OCI-M1 (cell line): ENCODE results near the gene GMDS.
A peak's percentile ranks its signal among the peaks of the same experiment; 100 is the strongest.
"Not testable (repeated sequence)": the region's sequence is repeated elsewhere in the genome, so short reads cannot be mapped to it uniquely, and the experiment has no call there.

Experiments used
- DNase-seq: peaks from one replicate; lab custom pipeline; 2025; lab: John Stamatoyannopoulos, UW

Gene GMDS

GRCh38 chr6:1709234-1709641 lies 536.2 kb downstream of the GMDS start:
- no peak for DNase-seq

GRCh38 chr6:1708820-1709219 lies 536.6 kb downstream of the GMDS start:
- DNase-seq = no peak

- no peak for DNase-seq
Observed at GRCh38 chr6:1708122-1708521, 537.3 kb downstream of the GMDS start.

- DNase-seq = no peak
Observed at GRCh38 chr6:1705630-1706029, 539.8 kb downstream of the GMDS start.

- DNase-seq = no peak
Observed at GRCh38 chr6:1705183-1705582, 540.2 kb downstream of the GMDS start.

- no peak for DNase-seq
Observed at GRCh38 chr6:1704711-1705110, 540.7 kb downstream of the GMDS start.

GRCh38 chr6:1703923-1704322 lies 541.5 kb downstream of the GMDS start:
- DNase-seq = no peak

GRCh38 chr6:1703091-1703855 lies 542.1 kb downstream of the GMDS start:
- peak; percentile 28 for DNase-seq

GRCh38 chr6:1702580-1703051 lies 542.8 kb downstream of the GMDS start:
- DNase-seq = no peak

- no peak for DNase-seq
Observed at GRCh38 chr6:1701668-1702353, 543.6 kb downstream of the GMDS start.

- no peak for DNase-seq
Observed at GRCh38 chr6:1700278-1700967, 545.0 kb downstream of the GMDS start.

GRCh38 chr6:1698527-1698926 lies 546.9 kb downstream of the GMDS start:
- DNase-seq = no peak

- DNase-seq = no peak
Observed at GRCh38 chr6:1697688-1698351, 547.6 kb downstream of the GMDS start.

- no peak for DNase-seq
Observed at GRCh38 chr6:1696463-1696850, 548.9 kb downstream of the GMDS start.

- no peak for DNase-seq
Observed at GRCh38 chr6:1695546-1696462, 549.6 kb downstream of the GMDS start.

GRCh38 chr6:1691828-1692227 lies 553.6 kb downstream of the GMDS start:
- not testable (repeated sequence) for DNase-seq

GRCh38 chr6:1690656-1691055 lies 554.7 kb downstream of the GMDS start:
- not testable (repeated sequence) for DNase-seq

GRCh38 chr6:1689141-1689540 lies 556.3 kb downstream of the GMDS start:
- DNase-seq = no peak

GRCh38 chr6:1688396-1688795 lies 557.0 kb downstream of the GMDS start:
- no peak for DNase-seq

- DNase-seq = no peak
Observed at GRCh38 chr6:1687402-1687801, 558.0 kb downstream of the GMDS start.
